GM18520 (cell line): ENCODE results near the gene DNAAF5.
"Not testable (repeated sequence)": the region's sequence is repeated elsewhere in the genome, so short reads cannot be mapped to it uniquely, and the experiment has no call there.

ENCODE experiments used
- ATAC-seq: cut with Tn5 transposase; IDR thresholded peaks from one replicate; pipeline ENCODE4 v1.9.1; 2021; ENCODE audit not compliant: unreplicated experiment

Gene DNAAF5

GRCh38 chr7:729140-730000 lies 2.9 kb downstream of the DNAAF5 start:
- ATAC-seq, result no peak

GRCh38 chr7:730501-731439 lies 4.3 kb downstream of the DNAAF5 start:
- ATAC-seq, result no peak

GRCh38 chr7:731440-732085 lies 5.1 kb downstream of the DNAAF5 start:
- no peak for ATAC-seq

GRCh38 chr7:732094-732541 lies 5.6 kb downstream of the DNAAF5 start:
- ATAC-seq, result no peak

- no peak for ATAC-seq
Measured at GRCh38 chr7:732556-732955, 6.1 kb downstream of the DNAAF5 start.

GRCh38 chr7:734214-734613 lies 7.7 kb downstream of the DNAAF5 start:
- ATAC-seq, result no peak

- no peak for ATAC-seq
Measured at GRCh38 chr7:734808-735207, 8.3 kb downstream of the DNAAF5 start.

- ATAC-seq, result no peak
Measured at GRCh38 chr7:738241-738640, 11.7 kb downstream of the DNAAF5 start.

- ATAC-seq, result no peak
Measured at GRCh38 chr7:738723-739454, 12.4 kb downstream of the DNAAF5 start.

- no peak for ATAC-seq
Measured at GRCh38 chr7:739455-739982, 13.0 kb downstream of the DNAAF5 start.

- no peak for ATAC-seq
Measured at GRCh38 chr7:739983-740942, 13.8 kb downstream of the DNAAF5 start.

- no peak for ATAC-seq
Measured at GRCh38 chr7:741191-741671, 14.7 kb downstream of the DNAAF5 start.

GRCh38 chr7:741850-742249 lies 15.4 kb downstream of the DNAAF5 start:
- no peak for ATAC-seq

- ATAC-seq, result no peak
Measured at GRCh38 chr7:742791-743190, 16.3 kb downstream of the DNAAF5 start.

GRCh38 chr7:743341-744127 lies 17.0 kb downstream of the DNAAF5 start:
- ATAC-seq, result not testable (repeated sequence)

- not testable (repeated sequence) for ATAC-seq
Measured at GRCh38 chr7:744128-744520, 17.6 kb downstream of the DNAAF5 start.

GRCh38 chr7:744854-745430 lies 18.4 kb downstream of the DNAAF5 start:
- ATAC-seq, result no peak
